ENCODE data around the gene MYZAP.

MYZAP gene

DNA sequence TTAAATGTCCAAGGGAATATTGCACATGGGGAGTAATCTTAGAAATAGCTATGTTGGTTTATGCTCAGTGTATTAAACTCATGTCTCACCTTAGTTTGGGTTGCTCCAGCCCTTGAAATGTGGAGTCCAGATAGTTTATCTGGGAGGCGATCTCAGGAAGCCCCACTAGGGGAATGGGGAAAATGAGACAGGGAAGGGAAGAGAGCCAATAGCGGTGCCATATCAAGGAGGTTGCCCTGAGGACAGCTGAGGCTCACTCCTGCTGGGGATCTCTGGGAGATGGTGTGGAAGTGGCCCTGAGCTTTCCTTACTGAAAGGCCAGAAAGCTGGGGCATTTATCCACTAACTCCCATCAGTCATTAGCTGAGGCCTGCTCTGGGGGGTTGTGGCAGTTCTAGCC, 71.6 kb downstream of the MYZAP start:
- DNase-seq (ENCODE audit: low read depth), result no peak

DNA sequence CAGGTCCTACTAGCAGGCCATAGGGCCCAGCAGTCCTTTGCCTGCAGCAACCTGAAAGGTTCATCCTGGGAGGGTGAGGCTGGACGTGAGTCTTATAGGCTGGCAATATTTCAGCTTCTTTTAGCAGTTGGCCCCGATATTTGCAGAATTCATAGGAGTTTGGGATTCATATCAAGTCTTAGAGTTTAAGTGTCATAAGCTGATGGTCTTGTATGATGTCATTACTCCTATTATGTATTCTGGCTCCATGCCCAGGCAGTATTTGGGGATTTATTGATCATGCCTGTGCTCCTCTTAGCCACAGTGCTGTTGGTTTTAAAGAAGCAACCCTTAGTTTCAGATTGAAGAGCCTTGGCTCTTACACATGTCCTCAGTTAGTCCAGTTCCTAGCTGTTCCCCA, 73.5 kb downstream of the MYZAP start:
- DNase-seq (ENCODE audit: low read depth), result no peak

DNA sequence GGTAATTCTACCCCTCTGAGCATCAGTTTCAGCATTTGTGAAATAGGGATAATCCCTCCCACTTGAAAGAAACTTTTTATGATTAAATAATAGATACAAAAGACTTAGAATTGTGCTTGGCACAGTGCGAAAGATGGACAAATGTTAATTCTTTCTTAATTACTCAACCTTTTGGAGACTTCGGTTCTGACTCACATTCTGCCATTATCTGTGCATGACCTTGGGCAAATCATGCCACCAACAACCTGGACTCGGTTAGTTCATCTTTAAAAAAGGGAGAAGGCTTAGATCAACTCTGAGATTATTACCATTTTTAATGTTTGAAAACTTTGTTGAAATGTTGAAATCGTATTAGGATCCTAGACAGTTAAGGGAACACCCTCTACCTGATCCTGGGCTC, 74.2 kb downstream of the MYZAP start:
- DNase-seq (ENCODE audit: low read depth), result no peak

- DNase-seq (ENCODE audit: low read depth), result peak; percentile 19
Measured at GRCh38 chr15:57667171-57667849, 75.6 kb downstream of the MYZAP start.

- no peak for DNase-seq (ENCODE audit: low read depth)
Measured at GRCh38 chr15:57668016-57668415, 76.3 kb downstream of the MYZAP start.

DNA sequence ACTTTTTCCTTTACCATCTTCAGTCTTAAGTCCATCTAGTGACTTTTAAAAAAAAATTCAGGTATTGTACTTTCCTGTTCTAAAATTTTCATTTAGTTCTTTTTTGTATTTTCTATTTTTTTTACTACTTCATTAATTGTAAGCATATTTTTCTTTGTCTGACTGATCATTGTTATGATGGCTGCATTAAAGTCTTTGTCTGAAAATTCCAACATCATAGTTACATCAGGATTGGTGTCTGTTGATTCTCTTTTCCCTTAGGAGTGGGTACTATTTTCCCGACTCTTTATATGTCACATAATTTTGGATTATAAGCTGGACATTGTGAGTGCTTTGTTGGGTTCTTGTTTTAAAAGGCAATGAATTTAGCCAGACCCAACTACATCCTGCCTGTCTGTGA, 79.9 kb downstream of the MYZAP start:
- DNase-seq (ENCODE audit: low read depth), result no peak

DNA sequence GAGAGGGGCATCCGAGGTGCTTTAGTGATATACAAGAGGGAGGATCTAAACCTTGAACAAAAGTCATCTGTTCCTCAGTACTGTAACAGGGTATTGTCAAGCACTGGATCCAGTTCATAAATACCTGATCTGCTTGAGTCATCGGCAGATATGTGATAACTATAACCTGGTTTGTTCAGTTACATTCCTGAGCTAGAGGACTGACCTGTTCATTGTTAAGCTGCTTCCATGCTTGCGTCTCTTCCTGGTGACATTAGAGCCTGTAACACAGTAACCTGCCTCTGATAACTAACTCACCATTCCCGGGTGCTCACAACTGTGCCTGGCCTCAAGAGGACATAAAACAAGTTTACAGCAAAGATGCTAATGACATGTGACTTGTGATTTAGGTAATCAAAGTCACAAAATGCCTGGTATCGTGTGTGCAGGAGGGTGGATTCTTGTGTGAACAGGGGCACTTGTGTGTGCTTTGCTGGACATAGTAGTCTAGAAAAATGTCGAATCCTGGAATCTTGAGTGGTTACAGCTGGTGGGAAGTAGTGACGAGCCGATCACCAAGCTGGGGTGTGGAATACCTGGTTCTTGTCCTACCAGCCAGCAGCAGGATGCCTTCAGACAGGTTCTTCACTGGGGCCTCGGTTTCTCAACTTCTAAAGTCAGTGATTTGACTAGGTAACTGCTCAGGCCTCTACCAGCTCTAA, 83.9 kb downstream of the MYZAP start:
- no peak for DNase-seq (ENCODE audit: low read depth)

DNA sequence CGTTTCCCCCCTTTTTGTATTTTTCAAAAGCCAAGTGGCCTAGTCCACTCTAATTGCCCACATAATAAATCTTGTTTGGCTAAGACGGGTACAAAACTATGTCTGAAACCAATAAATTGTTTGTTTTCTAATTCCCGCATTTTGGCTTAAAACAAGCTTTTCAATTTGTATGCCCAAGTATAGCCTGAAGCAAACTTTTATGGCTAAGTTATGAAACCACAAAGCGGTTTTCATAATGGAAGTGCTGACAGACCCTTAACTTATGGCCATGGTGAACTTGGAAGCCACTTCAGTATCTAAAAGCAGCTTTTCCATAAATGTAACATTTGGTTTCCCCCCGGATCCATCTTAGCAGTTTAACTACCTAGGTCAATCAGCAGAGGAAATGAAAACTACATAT, 84.9 kb downstream of the MYZAP start:
- DNase-seq (ENCODE audit: low read depth), result no peak

- no peak for DNase-seq (ENCODE audit: low read depth)
Measured at GRCh38 chr15:57677204-57677603, 85.5 kb downstream of the MYZAP start.

DNA sequence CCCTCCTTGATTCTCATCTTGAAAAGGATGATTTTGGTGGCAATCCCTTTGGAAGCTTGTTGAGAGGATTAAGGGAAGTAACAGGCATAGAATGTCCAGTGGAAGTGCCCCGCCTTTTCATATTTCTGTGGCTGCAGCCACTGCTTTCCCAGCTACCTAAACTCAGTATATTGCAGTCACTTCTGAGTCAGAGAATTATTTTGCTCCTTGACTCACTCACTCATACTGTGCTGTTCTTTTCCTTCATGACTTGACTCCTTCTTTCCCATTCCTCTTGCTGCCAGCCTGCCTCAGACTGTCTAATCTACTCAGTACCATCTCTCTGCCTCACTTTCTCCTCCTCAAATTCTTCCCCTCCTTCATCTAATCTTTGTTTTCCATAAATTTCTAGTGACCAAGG, 88.3 kb downstream of the MYZAP start:
- DNase-seq (ENCODE audit: low read depth), result peak; percentile 27

GRCh38 chr15:57681011-57681410, 89.3 kb downstream of the MYZAP start:
- DNase-seq (ENCODE audit: low read depth), result no peak

GRCh38 chr15:57683481-57683880, 91.8 kb downstream of the MYZAP start:
- DNase-seq (ENCODE audit: low read depth), result no peak

GRCh38 chr15:57684491-57685151, 92.9 kb downstream of the MYZAP start:
- no peak for DNase-seq (ENCODE audit: low read depth)

GRCh38 chr15:57685306-57686095, 93.8 kb downstream of the MYZAP start:
- no peak for DNase-seq (ENCODE audit: low read depth)

DNA sequence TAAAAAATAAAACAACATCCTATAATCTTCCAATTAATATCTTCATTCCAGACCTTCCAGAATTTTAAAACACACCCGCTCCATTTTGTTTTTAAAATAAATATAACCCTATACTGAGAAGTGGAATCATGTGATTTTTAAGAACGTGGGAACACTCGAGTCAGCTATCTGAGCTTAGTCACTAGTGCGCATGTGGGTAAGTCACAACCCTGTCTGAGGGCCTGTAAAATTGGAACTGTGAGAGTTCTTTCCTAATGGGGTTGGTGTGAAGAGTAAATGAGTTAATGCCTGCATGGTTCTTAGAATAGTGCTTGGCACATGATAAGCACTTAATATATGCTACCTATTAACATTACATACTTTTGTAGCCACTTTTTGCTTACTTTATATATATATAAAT, 95.0 kb downstream of the MYZAP start:
- DNase-seq (ENCODE audit: low read depth), result no peak

DNA sequence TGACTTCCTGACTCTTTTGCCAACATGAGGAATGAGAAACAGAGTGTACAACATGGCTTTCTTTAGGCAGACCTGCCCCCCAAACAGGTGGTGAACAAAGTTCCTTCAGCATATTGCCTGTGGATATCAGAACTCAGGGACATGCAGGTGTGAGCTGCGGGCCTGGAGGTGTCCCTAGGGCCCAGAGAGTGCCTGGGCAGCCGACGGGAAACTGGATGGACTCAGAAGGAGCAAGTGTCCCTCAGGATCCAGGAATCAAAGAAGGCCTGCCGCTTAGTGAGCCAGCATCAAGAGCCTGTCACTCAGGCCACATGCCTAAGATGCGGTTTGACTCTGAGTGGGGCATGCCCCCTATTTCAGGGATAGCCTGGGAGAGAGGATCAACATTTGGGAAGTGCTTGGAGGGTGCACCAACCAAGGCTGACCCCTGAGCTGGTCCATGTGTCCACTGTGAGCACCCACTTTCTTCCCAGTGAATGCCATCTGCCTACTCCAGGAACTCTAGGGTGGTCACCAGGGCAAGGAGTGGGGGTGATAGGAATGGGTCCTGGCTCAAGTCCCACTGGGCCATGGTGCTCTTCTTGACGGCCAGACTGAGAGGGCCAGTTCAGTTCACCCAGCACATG, 98.8 kb downstream of the MYZAP start:
- DNase-seq (ENCODE audit: low read depth), result no peak

DNA sequence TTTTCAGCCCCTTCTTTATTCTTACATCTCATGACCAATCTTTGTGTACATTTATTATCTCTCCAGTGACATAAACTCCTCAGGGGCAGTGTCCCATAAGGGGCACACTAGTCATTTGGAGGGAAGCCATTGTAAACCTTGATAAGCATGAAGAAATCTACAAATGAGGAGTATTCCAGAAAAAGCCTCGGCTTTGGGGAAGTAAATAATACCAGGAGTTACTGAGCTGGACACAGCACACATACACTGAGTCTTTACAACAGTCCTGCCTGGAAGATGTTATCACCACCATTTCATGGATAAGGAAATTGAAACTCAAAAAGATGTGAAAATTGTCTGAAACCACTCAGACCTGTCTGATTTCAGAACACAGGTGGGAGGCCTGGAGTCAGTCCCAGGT, 99.4 kb downstream of the MYZAP start:
- no peak for DNase-seq (ENCODE audit: low read depth)

- DNase-seq (ENCODE audit: low read depth), result no peak
Measured at GRCh38 chr15:57692709-57693108, 101.0 kb downstream of the MYZAP start.

DNA sequence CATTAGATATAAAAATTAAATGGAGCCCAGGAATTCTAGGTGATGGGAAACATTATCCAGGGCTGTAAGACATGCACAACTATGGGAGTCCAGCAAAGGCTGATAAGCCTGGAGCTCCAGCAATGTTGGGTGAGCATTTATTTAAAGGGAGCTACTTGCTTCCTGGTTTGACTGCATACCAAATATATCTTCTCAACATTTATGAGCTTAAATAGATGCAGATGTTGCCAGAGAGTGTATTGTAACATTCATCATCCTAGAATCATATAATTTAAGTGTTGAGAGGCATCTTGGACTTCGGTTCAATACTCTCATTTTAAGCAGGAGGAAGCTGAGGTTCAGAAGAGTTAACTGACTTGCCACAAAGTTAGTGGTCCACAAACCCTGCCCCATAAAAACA, 102.6 kb downstream of the MYZAP start:
- DNase-seq (ENCODE audit: low read depth), result no peak

GRCh38 chr15:57696146-57696545, 104.4 kb downstream of the MYZAP start:
- DNase-seq (ENCODE audit: low read depth), result no peak

- no peak for DNase-seq (ENCODE audit: low read depth)
Measured at GRCh38 chr15:57697588-57697987, 105.9 kb downstream of the MYZAP start.

DNA sequence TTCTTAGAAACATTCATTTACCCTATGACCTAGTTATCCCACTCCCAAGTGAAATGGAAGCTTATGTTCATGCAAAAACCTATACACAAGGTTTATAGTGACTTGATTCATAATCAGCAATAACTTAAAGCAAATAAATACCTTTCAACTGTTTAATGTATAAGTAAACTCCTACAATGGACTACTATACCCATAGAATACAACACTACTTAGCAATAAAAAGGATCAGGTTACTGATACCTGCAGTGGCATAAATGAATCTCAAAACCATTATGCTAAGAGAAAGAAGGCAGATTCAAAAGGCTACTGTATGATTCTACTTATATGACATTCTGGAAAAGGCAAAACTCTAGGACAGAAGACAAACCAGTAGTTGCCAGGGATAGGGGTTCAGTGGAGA, 106.5 kb downstream of the MYZAP start:
- no peak for DNase-seq (ENCODE audit: low read depth)
